Measurements from ENCODE around the gene CCDC152.
"Not testable (repeated sequence)": the region's sequence is repeated elsewhere in the genome, so short reads cannot be mapped to it uniquely, and the experiment has no call there.

- TF ChIP-seq CTCF, POLR2A (IDR thresholded peaks at IDR 0.05): not testable (repeated sequence)
Measured at GRCh38 chr5:42816546-42816945, 59.9 kb downstream of the CCDC152 start.
